ENCODE results near the gene MIPEP. TPM values are rescaled to one million over a fixed set of nuclear protein-coding genes. Genes with fewer than 3 reads are reported as not detected.

MIPEP gene
- total and polyA plus RNA-seq, 12 donors = 13.9 to 28.6 (median 20.7) TPM

DNA sequence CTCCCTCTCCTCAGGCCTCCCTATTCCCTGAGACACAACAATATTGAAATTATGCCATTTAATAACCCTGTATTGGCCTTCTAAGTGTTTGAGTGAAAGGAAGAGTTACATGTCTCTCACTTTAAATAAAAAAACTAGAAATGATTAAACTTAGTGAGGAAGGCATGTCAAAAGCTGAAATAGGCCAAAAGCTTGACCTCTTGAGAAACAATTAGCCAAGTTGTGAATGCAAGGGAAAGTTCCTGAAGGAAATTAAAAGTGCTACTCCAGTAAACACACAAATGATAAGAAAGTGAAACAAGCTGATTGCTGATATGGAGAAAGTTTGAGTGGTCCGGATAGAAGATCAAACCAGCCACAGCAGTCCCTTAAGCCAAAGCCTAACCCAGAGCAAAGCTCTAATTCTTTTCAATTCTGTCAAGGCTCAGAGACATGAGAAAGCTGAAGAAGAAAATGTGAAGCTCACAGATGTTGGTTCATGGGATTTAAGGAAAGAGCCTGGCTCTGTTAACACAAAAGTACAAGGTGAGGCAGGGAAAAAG lies 191.4 kb downstream of the MIPEP start:
- Histone ChIP-seq H3K36me3 (replicated peaks in 1 of 2) (no peaks in the 10 kb centered on the region), H3K9me3 (replicated peaks in 1 of 3) (no peaks in the 10 kb centered on the region), H3K4me3 (no peak overlapping the region), H3K27ac (no peak overlapping the region), H3K4me1 (replicated peaks in 1 of 2) (no peaks in the 10 kb centered on the region), H3K27me3 (no peaks in the 10 kb centered on the region)
- intact Hi-C loops (cut with DNase I) = no loop called here
- no peak for DNase-seq
- TF ChIP-seq POLR2A (IDR thresholded peaks at IDR 0.05) (no peak), CTCF (IDR thresholded peaks at IDR 0.05) (no peak)
- WGBS, 4 donors = 70 to 82% (median 73%) methylated on average over 1 of the region's 1 CpG

DNA sequence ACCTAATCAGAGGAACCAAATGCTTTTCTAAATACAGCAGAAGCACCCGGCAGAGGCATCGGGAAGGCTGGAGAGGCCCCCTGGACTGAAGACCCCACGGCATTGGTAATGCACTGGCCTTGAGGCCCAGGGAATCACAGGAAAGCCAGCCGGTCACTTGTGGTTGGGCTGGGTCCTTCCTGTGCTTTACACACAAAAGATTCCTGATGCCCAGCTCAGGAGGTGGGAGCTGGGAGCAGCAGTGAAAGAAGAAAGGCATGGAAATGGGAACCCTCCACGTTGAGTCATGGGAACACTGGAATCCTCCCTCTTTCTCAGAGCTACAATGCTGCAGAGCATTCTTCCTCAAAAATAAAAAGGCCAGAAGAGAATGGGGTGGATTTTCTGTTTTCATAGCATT lies 192.6 kb downstream of the MIPEP start:
- no peaks in the 10 kb centered on the region for H3K4me1 ChIP-seq (replicated peaks in 1 of 2)
- no peak overlapping the region for H3K4me3 ChIP-seq
- intact Hi-C loops (cut with DNase I) = no loop called here
- 58 to 69% (median 65%) methylated on average over 5 of the region's 5 CpGs for WGBS, 4 donors
- H3K27ac ChIP-seq = no peak overlapping the region
- no peaks in the 10 kb centered on the region for H3K27me3 ChIP-seq
- no peaks in the 10 kb centered on the region for H3K9me3 ChIP-seq (replicated peaks in 1 of 3)
- no peak for TF ChIP-seq CTCF (IDR thresholded peaks at IDR 0.05)
- TF ChIP-seq POLR2A (IDR thresholded peaks at IDR 0.05) = no peak
- DNase-seq = no peak
- H3K36me3 ChIP-seq (replicated peaks in 1 of 2) = no peaks in the 10 kb centered on the region

DNA sequence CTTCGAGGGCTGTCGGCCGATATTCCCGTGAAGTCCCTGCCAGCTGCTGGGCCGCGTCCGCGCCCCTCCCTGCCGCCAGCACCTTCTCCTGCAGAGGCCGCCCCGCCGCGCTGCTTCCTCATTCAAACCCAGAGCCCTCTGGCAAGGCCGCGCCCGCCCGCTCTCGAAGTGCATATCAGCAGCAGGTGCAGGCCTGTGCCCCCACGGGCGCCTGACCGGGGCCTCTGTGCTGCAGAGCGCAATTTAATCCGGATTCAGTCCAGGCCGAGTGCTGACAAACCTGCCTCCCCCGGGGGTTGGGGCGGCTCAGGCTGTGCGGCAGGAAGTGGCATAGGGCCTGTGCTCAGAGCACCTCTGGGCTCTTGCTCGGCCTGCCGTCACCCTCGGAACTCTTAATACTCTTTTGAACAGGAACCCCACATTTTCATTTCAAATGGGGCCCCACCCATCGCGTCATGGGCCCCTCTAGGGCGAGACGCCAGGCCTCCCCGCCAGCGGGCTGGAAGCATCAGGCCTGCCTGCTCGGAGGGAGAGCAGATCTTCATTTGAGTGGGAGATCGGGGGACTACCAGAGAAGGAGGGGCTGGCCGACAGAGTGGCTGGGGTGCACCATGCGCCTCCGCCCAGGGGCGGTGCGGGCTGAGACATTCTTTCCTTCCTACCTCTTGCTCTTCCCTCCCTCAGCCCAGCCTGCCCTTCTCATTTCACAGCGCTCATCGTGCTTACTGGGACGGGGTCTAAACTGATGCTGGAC lies 193.3 kb downstream of the MIPEP start:
- H3K4me1 ChIP-seq (replicated peaks in 1 of 2) = no peaks in the 10 kb centered on the region
- H3K9me3 ChIP-seq (replicated peaks in 1 of 3) = no peaks in the 10 kb centered on the region
- H3K27me3 ChIP-seq = no peaks in the 10 kb centered on the region
- no peaks in the 10 kb centered on the region for H3K36me3 ChIP-seq (replicated peaks in 1 of 2)
- intact Hi-C loops (cut with DNase I) = no loop called here
- H3K4me3 ChIP-seq = no peak overlapping the region
- TF ChIP-seq POLR2A (IDR thresholded peaks at IDR 0.05) (no peak), CTCF (IDR thresholded peaks at IDR 0.05) (no peak)
- WGBS, 4 donors = 57 to 69% (median 63%) methylated on average over 25 to 46 of the region's 46 CpGs
- no peak overlapping the region for H3K27ac ChIP-seq
- DNase-seq = no peak

GRCh38 chr13:23695196-23695595 lies 194.0 kb downstream of the MIPEP start:
- WGBS, 4 donors = 71 to 96% (median 82%) methylated on average over 4 to 28 of the region's 28 CpGs
- no peaks in the 10 kb centered on the region for H3K27me3 ChIP-seq
- intact Hi-C loops (cut with DNase I) = no loop called here
- TF ChIP-seq POLR2A (IDR thresholded peaks at IDR 0.05) (no peak), CTCF (IDR thresholded peaks at IDR 0.05) (no peak)
- no peak overlapping the region for H3K4me3 ChIP-seq
- no peaks in the 10 kb centered on the region for H3K4me1 ChIP-seq (replicated peaks in 1 of 2)
- DNase-seq = no peak
- no peaks in the 10 kb centered on the region for H3K36me3 ChIP-seq (replicated peaks in 1 of 2)
- no peak overlapping the region for H3K27ac ChIP-seq
- H3K9me3 ChIP-seq (replicated peaks in 1 of 3) = no peaks in the 10 kb centered on the region

All from adrenal gland (tissue), 12 donors.